Breast epithelium (tissue), 3 donors: ENCODE measurements around the gene C5AR1.

Experiments
- POLR2AphosphoS5 ChIP-seq, 3 donors: sonication (generic); formaldehyde crosslinking; IDR thresholded peaks; one replicate each; pipeline ENCODE4 v1.6.1; 2017; ENCODE audit warnings: antibody characterized with exemption in 3 of 3
- TF ChIP-seq, protein P1 (sequence below), 3 donors: fragments of 450-650 bp; IDR thresholded peaks; one replicate each; pipeline ENCODE4 v1.5.1; 2016 to 2017; ENCODE audit warnings: antibody characterized with exemption in 3 of 3, mild to moderate bottlenecking in 3 of 3, moderate library complexity in 3 of 3

GRCh38 chr19:47339196-47339880 lies 29.7 kb downstream of the C5AR1 start:
- TF ChIP-seq, protein P1, sequence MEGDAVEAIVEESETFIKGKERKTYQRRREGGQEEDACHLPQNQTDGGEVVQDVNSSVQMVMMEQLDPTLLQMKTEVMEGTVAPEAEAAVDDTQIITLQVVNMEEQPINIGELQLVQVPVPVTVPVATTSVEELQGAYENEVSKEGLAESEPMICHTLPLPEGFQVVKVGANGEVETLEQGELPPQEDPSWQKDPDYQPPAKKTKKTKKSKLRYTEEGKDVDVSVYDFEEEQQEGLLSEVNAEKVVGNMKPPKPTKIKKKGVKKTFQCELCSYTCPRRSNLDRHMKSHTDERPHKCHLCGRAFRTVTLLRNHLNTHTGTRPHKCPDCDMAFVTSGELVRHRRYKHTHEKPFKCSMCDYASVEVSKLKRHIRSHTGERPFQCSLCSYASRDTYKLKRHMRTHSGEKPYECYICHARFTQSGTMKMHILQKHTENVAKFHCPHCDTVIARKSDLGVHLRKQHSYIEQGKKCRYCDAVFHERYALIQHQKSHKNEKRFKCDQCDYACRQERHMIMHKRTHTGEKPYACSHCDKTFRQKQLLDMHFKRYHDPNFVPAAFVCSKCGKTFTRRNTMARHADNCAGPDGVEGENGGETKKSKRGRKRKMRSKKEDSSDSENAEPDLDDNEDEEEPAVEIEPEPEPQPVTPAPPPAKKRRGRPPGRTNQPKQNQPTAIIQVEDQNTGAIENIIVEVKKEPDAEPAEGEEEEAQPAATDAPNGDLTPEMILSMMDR (IDR thresholded peaks at IDR 0.05) = no peak
- no peak for TF ChIP-seq POLR2AphosphoS5 (IDR thresholded peaks at IDR 0.05)
